NCI-H2171 (cell line): ENCODE data around the gene CHST9.
"Not testable (repeated sequence)": the region's sequence is repeated elsewhere in the genome, so short reads cannot be mapped to it uniquely, and the experiment has no call there.

Experiments
- DNase-seq: peaks from one replicate; lab custom pipeline; 2025; lab: John Stamatoyannopoulos, UW

CHST9 gene, protein sequence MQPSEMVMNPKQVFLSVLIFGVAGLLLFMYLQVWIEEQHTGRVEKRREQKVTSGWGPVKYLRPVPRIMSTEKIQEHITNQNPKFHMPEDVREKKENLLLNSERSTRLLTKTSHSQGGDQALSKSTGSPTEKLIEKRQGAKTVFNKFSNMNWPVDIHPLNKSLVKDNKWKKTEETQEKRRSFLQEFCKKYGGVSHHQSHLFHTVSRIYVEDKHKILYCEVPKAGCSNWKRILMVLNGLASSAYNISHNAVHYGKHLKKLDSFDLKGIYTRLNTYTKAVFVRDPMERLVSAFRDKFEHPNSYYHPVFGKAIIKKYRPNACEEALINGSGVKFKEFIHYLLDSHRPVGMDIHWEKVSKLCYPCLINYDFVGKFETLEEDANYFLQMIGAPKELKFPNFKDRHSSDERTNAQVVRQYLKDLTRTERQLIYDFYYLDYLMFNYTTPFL

DNA sequence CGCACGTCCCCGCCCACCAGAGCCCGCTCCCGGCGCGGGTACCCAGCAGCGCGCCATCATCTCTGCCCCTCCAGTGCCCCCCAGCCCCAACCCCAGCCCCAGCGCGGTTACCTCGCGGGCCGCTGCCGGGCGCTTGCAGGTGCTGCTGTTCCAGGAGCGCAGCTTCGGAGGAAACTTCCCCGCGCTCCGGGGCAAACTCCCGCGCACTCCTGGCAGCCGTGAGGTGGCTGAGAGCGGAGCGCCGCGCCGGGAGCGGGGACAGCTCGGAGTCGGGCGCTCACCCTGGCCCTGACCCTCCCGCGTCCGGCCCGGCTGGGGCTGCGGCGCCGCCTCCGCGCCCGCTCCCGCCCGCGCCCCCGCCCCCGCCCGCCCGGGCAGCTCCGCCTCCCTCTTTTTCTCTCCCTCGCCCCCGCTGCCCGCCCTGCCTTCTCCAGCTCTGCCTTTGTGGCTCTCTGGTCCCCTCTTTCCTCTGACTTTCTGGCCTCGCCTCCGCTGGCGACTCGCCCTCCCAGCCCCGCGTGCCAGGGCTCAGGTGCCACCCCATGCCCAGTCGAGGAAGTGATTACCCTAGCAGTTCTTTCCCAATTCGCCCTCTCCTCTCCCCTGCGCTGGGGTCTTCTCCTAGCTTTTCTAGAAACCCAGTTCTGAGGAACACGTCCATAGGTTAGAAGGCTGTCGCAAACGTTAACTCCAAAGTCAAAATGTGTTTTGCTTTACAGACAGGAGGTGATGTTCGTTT, at the start of gene CHST9:
CHST9 (minus strand) TSS at position 284 of the 739 bp plus-strand sequence. CDS start 42,499 bp downstream, outside the sequence.
- DNase-seq = peak; percentile 61

DNA sequence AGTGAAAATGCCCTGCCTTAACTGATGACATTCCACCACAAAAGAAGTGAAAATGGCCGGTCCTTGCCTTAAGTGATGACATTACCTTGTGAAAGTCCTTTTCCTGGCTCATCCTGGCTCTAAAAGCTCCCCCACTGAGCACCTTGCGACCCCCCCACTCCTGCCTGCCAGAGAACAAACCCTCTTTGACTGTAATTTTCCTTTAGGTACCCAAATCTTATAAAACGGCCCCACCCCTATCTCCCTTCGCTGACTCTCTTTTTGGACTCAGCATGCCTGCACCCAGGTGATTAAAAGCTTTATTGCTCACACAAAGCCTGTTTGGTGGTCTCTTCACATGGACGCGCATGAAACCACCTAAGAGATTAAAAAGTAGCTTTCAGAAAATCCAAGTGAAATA, 47.2 kb upstream of the CHST9 start:
- DNase-seq = not testable (repeated sequence)

DNA sequence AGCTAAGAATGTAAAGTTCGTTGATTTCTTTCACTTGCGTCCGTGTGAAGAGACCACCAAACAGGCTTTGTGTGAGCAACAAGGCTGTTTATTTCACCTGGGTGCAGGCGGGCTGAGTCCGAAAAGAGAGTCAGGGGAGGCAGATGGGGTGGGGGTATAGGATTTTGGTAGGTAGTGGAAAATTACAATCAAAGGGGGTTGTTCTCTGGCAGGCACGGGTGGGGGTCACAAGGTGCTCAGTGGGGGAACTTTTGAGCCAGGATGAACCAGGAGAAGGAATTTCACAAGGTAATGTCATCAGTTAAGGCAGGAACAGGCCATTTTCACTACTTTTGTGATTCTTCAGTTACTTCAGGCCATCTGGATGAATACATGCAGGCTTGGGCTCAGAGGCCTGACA, 46.6 kb upstream of the CHST9 start:
- DNase-seq = not testable (repeated sequence)

DNA sequence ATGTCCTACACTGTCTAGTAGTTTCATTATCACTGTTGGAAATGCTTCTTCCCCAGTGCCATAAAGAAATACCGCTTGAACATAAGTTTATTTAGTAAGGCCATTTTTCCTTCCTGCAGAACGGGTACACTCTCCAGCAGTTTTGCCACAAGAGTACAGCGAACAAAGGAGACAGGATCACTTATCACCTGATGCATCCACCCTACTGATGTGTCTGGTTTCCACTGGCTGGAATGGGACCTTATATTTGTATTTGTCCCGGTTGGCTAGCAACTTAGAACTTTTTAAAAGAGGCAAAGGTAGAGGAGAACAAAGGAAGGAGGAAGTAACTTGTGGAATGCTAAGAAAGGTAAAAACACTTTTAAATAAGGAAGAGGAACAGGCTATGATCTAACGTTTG, 46.1 kb upstream of the CHST9 start:
- DNase-seq = not testable (repeated sequence)

DNA sequence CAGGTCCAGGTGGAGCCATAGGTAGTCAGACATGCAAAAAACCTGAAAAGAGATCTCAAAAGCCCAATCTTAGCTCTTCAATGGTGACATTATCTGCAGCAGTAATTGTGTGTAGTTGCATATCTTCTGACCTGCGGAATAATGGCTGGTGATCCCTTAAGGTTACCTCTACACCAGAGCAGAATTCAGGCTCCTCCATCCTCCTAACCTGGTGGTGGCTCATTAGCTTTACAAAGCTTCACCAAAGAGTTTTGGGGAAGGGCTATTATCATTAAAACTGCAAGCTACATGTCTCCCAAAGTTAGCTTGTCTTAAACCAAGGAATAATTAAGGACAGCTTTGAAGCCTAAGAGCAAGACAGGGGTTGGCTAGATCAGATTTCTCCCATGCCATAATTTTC, 42.6 kb upstream of the CHST9 start:
- no peak for DNase-seq

DNA sequence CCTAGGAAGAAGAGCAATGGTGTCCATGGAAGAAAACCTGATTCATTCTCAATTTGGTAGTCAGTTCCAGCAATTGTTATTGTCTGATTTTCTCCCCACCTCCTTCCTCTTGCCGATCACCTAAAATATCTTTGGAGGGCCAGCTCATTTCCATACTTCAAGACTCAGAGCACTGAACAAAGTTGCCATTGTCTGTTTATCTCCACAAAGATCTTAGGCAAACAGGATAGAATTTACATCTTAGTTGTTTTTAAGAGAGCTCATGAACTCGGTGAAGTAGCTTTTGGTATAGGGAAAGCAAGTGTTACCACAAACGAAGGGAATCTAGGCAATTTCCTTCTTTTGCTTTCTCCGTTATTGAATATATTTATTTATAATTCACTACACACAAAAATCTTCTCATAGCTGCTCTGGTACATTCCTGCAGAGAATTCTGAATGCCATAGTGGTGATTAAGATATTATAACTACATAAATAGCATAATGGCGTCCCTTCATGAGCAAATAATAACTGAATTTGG, 41.5 kb upstream of the CHST9 start:
- DNase-seq = no peak

DNA sequence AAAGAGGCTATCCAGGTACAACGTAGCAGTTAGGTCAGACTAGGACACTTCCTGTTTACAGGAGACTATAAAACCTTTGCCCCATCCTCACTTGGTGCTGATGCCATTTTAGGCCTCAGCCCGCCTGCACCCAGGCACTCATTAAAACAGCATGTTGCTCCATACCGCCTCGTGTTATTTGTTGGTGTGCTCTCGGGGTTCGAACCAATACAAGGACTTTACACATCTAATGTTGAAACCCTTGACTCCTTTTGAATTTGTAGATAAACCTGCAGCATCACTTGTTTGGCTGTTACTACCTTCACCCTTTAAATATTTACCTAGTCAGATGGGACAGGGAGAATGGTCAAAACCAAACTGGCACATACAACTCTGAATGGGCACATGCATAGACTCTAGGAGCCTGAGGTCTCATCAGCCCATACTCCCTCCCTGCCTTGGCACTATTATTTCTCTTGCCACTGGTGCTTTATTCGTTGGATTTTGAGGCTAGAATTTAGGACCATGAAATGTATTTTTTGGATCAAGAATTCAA, 40.9 kb upstream of the CHST9 start:
- DNase-seq = no peak

DNA sequence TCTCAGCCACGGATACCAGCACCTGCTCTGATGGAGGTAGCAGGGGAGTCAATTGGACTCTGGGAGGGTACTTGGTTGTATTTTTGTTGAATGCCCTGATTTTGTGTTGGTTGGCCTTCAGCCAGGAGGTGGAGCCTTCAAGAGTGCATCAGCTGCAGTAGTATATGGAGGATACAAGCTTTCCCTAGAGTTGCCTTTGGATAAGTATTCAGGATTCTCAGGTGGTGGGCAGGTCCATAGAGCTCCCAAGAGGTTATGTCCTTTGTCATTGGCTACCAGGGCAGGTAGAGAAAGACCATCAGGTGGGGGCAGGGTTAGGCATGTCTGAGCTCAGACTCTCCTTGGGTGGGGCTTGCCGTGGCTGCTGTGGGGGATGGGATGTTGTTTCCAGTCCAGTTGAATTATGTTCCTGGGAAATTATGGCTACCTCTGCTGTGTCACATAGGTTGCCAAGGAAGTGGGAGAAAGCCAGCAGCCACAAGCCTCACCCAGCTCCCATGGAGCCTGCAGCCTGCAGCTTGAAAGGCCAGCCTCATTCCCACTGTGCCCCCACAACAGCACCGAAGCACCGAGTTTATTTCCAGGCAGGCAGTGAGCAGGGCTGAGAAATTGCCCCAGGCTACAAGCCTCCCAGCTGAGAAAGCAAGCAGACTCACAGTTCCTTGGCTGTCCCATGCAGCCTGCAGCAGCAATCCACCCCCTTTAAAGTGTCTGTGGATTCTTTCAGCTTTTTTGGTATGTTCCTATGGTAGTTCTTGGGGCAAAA, 38.6 kb upstream of the CHST9 start:
- DNase-seq = no peak

DNA sequence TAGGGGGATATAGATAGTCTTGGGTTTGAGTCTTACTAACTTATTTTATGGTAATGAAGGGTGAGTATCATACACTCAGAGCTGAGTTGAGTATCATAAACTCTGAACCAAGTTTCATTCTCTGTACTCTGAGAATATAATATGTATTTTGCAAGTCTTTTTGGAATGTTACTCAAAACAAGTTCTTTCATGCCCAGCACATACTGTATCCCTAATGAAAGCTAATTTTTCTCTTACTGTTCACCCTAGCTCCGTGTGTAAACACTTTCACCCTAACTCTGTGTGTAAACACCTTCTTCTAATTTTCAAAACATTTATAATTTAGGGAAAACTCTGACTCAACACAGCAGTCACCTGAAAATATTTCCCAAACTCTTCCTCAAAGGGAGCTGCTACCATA, 29.7 kb upstream of the CHST9 start:
- DNase-seq = no peak

DNA sequence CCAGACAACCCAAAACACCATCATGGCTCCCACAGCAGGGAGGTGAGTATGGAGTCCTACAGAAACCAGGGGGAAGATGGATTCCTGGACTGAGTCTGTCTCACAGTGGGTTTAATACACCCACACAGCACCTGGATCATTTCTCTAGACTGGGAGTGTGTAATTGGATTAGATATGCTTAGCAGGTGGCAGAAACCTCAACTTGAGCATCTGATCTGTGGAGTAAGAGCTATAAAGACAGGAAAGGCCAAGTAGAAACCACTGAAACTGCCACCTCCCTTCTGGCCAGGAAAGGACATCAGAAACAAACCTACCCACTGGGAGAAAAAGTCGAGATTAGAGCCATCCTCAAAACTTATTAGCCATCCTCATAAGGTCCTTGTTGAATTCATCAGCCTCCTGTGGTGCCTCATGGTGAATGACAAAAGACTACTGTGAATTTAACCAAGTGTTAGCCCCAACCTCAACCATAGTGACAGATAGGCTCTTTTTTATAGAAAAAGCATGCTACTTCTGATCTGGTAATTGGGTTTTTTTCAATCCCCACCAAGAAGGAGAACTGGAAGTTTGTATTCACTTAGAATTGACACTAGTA, 28.1 kb upstream of the CHST9 start:
- DNase-seq = no peak

DNA sequence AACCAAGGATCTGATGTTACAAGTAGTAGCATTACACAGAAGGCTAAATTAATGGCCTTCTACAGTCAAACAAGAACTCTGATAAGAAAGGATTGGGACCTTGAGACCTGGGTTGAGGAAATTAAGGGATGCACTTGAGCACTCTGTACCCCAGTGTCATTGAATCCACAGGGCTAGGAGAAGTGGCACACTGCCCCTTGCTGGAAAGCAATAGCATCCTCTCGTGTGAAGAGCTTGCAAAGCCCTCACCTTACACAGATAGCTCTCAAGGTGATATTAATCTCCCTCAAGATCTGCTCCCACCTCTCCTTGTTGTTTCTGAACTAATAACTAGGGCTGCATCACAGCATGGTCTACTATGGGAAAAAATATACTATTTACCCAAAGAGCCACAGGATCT, 26.5 kb upstream of the CHST9 start:
- DNase-seq = no peak

DNA sequence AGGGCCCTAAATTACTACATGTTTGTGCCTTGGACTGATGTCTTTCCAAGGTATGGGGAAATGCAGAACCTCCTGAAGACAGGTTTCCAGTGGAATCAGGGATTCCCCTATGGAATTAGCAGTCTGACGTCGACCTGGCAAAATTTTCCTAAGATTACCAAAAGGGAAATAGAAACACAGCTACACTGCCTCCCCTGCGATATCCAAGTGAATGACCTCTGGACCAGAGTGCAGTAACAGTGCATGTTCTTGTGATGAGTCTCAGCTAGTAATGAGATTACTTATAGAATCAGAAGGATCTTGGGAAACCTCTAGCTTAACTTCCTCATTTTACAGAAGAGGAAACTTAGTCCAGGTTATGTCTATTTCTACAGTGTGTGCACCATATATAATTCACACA, 21.3 kb upstream of the CHST9 start:
- no peak for DNase-seq

DNA sequence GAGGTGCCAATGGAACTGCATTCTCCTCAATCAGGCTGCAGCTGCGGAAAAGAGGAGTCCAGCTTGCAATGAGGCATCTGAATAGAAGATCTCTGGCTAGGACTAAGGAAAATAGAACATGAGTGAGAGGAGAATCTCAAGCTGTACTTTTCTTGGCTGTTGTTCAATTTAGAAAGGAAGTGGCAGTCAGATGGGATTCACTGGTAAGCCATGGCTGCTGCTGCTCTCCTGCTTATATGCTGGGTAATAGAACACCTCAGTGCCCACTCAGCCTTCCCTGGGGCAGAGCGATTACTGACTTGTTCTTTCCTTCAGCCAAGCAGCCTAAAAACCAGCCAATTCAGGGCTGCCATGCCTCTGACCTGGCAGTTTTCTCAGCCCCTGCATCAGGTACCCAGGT, 17.6 kb upstream of the CHST9 start:
- no peak for DNase-seq

DNA sequence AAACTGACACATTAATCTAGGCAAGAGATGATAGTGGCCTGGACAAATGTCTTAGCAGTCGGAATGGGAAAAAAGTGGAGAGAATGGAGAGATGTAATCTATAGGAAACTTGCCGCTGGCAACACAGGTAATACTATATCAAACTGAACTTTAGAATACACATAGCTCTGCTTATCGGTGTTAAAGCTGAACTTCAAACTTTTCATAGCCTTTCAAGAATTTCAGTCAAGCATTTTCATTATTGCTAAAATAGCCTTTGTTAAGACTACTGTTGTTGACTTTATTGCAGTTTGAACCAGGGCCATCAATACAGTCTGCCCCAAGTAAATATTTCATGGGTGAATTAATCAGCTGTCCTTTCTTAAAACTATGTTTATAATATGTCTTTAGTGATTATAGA, 12.9 kb upstream of the CHST9 start:
- no peak for DNase-seq

DNA sequence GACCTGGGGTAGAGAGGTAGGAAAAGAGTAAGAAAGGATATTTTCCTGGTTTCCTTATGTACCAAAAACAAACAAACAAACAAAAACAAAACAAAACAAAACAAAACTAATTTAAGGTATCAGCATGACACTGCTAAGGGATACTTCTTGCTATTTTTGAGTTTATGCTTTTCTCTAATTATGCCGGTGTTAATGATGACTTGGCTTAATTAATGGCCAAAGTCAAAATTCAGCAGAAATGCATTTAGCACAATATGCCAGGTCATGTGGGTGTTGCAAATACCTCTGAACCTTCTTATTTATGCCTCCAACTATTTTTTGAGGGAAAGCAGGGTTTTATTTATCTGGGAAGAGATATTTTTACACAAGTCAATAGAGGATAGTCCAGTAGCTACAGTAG, 3.2 kb upstream of the CHST9 start:
- no peak for DNase-seq

DNA sequence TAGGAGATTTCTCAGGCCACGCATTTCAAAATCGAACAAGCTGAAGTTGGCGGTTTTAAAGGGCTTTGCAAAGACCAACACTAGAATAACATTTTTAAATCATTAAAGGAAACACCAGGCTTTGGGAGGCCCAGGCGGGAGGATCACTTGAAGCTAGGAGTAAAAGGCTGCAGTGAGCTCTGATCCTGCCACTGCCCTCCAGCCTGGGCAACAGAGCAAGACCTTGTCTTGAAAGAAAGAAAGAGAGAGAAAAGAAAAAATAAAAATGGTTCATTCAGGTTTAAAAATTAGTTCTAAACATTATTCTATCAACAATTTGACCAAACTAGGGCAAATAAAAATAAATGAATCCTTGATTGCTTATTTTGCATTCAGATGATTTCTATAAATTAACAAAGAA, 789 bp upstream of the CHST9 start:
- no peak for DNase-seq

DNA sequence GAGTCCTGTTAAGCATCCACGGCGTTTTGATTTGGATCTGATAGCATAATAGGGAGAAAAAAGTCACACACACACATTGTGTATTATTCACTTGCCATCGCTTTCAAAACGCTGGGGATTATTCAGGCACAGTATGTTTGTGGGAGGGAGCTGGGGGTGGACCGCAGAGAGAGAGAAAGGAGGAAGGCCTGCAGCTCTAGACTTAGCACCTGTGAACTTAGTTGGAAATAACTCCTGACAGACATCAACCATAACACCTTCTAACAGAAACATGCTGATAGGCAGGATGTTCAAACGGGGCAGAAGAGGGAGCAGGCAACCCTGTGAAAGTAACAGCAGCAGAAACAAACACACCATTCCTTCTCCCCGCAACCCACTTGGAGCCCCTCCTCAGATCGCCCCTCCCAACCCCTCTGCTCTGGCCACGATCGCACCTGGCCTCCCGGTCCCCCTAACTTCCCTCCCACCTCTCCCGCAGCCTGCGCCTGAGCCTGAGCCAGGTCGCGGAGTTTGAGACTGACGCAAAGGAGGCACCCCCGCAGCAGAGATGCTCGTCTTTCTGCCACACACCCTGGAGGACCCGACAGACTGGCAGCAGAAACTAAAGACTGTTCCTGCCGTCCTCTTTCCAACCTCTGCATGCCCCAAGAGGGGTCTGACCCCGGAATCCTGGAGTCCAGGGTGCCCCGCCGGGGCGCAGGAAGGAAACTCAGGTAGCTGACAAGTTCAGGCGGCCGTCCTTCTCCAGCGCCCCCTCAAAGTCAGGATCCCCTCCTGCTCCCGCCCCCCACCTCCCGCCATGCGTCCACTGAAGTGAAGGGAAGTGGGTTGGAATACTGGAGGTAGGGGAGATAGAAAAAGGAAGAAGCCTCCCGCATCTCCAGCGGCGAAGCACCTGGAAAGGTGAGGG, 738 bp downstream of the CHST9 start:
- peak; percentile 24 for DNase-seq

DNA sequence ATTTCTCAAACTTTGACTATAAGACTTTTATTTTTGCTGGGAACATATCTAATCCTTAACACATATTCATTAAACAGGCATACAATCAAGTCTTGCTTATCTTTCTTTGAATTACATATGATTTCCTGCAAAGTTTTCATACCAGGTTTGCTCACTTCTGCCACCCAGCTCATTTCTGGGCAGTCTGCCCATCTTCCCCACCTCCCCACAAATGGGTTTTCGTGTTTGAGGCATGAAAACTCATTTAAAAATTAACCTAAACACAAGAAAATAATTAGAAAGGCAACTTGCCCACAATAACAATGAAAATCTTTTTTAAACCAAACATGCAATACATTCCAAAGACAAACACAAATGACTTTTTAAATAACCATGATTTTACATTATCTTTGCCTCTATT, 3.4 kb downstream of the CHST9 start:
- DNase-seq = no peak

DNA sequence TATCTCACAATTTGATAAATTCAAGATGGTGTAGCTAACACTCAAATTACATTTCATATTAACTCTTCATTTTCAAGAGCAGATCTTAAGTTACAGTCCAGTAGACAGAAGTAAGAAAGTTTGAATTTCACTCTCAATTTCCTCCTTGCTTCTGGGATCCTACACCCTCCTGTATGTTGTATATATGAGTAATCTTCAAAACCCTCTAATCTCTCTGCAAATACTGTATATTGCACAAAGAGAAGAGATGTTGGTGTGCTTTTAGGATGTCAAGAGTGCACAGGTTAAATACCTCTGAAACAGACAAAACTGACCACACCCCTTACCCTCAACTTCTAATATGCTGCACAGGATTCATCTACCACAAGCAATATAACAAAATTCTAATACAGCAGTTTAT, 6.7 kb downstream of the CHST9 start:
- no peak for DNase-seq

DNA sequence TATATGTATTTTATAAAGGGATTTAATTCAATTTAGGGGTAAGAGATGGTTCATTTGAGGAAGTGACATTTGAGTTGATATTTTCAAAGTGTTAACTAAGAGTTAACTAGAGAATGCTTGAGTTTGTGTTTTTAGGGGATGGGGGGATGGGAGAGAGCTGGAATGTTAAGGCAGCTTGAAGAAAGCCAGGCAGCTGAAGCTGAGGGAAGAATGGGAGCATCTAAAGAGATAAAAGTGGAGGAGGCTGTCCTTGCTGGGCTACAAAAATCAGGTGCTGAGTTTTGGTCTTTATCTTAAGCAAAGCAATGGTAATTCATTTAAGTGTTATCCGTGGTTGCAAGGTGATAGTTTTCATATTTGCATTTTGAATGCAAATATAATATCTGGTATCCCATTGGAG, 9.2 kb downstream of the CHST9 start:
- no peak for DNase-seq

DNA sequence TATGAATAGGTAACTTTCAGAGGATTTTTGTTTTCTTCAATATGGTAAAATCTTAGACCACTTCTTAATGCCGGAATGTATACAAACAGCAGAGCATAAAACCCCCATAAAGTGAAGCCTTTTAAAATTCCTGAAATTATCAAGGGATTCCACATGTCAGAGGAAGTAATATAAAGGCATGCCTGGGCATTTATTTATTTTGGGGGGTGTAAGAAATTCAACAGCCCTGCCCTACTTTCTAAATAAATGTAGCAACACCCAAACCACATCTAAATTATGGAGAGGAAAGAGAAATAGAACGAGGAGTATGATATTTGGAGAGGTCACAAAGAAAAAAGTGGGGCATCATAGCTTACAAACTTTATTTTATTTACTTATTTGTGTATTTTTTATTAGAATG, 9.9 kb downstream of the CHST9 start:
- DNase-seq = no peak
